BJ (cell line): ENCODE measurements around the gene TSPAN4. TPM values are rescaled to one million over a fixed set of nuclear protein-coding genes. Genes with fewer than 3 reads are reported as not detected.

Experiments
- CTCF ChIA-PET: fragments of 350-600 bp; formaldehyde crosslinking; extraction: SDS; loops from one replicate; lab custom pipeline; 2021; ENCODE audit warnings: antibody characterized with exemption, inconsistent platforms; lab: Yijun Ruan, JAX
- POLR2A ChIA-PET: fragments of 300-600 bp; sonication (Branson Sonifier 250); formaldehyde crosslinking; extraction: SDS; loops from one replicate; lab custom pipeline; 2021; ENCODE audit warnings: antibody characterized with exemption; lab: Charles Lee
- DNase-seq: peaks from one replicate; pipeline ENCODE4 v3.0.0-alpha.2; 2011; ENCODE audit warnings: low read depth
- H3K27me3 ChIP-seq: 2 replicates; pipeline ENCODE4 v1.6.0; 2011; ENCODE audit warnings: low read length; ENCODE audit not compliant: control insufficient read depth, insufficient read depth
- H3K36me3 ChIP-seq: 2 replicates; pipeline ENCODE4 v1.5.1; 2011; ENCODE audit warnings: low read length; ENCODE audit not compliant: control insufficient read depth, insufficient read depth
- H3K4me3 ChIP-seq: 2 replicates; pipeline ENCODE4 v1.5.1; 2011; ENCODE audit warnings: low read depth, mild to moderate bottlenecking, control low read depth, low read length
- polyA plus RNA-seq: library from polyadenylated mRNA; depleted of rRNA; stranded (reverse); fragments of >200 nt; gene quantifications from 2 replicates; pipeline ENCODE4 v1.2.3, GENCODE V29; 2011
- TF ChIP-seq, protein P1 (sequence below): IDR thresholded peaks from 2 replicates; pipeline ENCODE4 v1.5.1; 2011; ENCODE audit warnings: low read depth, mild to moderate bottlenecking, control low read depth, inconsistent platforms, low read length, moderate library complexity; ENCODE audit not compliant: insufficient read depth

TSPAN4 gene
- polyA plus RNA-seq, 1 experiment = 295 TPM

GRCh38 chr11:837189-837989, 5.3 kb upstream of the TSPAN4 start:
- Histone ChIP-seq H3K4me3 (no peak overlapping the region), H3K27me3 (no peaks in the 10 kb centered on the region), H3K36me3 (peaks cover 46% of the 10 kb centered on the region)
- TF ChIP-seq, protein P1, sequence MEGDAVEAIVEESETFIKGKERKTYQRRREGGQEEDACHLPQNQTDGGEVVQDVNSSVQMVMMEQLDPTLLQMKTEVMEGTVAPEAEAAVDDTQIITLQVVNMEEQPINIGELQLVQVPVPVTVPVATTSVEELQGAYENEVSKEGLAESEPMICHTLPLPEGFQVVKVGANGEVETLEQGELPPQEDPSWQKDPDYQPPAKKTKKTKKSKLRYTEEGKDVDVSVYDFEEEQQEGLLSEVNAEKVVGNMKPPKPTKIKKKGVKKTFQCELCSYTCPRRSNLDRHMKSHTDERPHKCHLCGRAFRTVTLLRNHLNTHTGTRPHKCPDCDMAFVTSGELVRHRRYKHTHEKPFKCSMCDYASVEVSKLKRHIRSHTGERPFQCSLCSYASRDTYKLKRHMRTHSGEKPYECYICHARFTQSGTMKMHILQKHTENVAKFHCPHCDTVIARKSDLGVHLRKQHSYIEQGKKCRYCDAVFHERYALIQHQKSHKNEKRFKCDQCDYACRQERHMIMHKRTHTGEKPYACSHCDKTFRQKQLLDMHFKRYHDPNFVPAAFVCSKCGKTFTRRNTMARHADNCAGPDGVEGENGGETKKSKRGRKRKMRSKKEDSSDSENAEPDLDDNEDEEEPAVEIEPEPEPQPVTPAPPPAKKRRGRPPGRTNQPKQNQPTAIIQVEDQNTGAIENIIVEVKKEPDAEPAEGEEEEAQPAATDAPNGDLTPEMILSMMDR = no peak
- ChIA-PET POLR2A (no interaction called here), CTCF (interaction anchor here (1.3 kb wide), 1 partner anchor 8 kb away, joined by 3 read pairs; no protein-coding TSS in a partner anchor)
- DNase-seq = no peak

- ChIA-PET POLR2A (no interaction called here), CTCF (interaction anchor here (1.3 kb wide), 1 partner anchor 9 kb away, joined by 3 read pairs; no protein-coding TSS in a partner anchor)
- Histone ChIP-seq H3K27me3 (no peaks in the 10 kb centered on the region), H3K4me3 (no peak overlapping the region), H3K36me3 (peaks cover 46% of the 10 kb centered on the region)
- TF ChIP-seq, protein P1 = no peak
- DNase-seq = no peak
These were observed 4.7 kb upstream of the TSPAN4 start for GRCh38 chr11:837990-838307.

DNA sequence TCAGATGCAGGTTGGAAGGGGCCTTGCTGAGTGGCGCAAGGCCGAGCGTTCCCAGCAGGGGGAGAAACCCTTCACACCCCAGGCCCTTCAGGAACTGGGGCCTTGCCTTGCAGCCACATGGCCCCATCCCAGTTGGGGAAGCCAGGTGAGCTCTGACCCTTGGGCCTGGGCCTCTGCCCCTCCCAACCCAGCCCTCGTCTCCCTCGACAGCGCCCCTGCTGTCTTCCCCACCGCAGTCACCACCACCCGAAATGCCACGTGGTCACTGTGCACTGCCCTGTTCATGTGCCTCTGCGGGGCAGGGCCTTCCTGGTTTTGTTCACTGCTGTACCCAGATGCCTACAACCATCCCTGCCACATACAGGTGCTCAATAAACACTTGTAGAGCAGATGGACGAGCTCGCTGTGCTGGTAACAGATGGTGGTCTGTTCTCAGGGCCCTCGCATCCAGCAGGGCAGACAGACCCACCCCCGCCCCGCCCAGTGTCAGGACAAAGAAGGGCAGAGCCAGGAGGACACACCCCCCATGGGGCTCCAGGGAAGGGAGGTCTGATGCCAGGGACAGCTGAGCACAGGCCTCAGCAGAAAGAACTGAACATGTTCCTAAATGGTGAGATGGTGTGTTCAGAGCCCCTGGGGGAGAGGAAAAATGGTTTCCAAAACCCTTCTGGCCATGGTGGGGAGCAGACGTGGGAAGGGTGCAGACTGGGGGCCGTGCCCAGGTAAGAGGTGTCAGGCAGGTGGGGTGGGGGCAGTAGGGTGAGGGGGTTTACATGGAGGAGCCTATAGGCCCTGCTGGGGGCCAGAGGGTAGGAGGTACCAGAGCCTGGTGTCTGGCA, 4.0 kb upstream of the TSPAN4 start:
- Histone ChIP-seq H3K36me3 (peaks cover 46% of the 10 kb centered on the region), H3K4me3 (no peak overlapping the region), H3K27me3 (no peaks in the 10 kb centered on the region)
- TF ChIP-seq, protein P1 = peak; percentile 31
- DNase-seq = no peak
- ChIA-PET POLR2A (no interaction called here), CTCF (interaction anchor here (0.7 to 1.3 kb wide), 3 partner anchors 9 to 60 kb away, joined by 3 read pairs; no protein-coding TSS in a partner anchor)

DNA sequence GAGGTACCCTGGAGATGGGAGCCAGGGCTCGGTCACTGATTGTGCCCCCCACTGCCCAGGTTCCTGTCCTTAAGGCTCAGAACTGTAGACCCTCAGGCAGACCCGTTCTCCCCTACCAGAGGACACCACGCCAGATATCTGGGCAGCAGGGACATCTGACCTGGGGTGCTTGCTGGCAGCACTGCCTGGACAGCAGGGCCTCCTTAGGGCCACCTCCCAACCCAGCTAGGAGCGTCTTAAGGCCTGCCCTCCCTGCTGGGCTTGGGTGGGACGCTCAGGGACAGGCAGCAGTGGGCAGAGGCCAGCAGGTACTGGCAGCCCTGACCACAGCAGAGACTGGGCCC, 3.4 kb upstream of the TSPAN4 start:
- POLR2A ChIA-PET = no interaction called here
- H3K4me3 ChIP-seq = no peak overlapping the region
- H3K36me3 ChIP-seq = peaks cover 46% of the 10 kb centered on the region
- CTCF ChIA-PET = interaction anchor here (0.7 to 1.3 kb wide), 2 partner anchors 20 to 59 kb away, joined by 3 read pairs; no protein-coding TSS in a partner anchor
- no peaks in the 10 kb centered on the region for H3K27me3 ChIP-seq
- TF ChIP-seq, protein P1 = no peak
- DNase-seq = no peak
